Stimulated activated memory B cell treated with anti-CD40 and anti-IgM and Interleukin-4, amounts not matched to agents 10 μg/mL and 1 μg/mL and 100 μg/mL, for 72 hours (primary cell): Measurements from ENCODE around the gene LBP.
"Not testable (repeated sequence)": the region's sequence is repeated elsewhere in the genome, so short reads cannot be mapped to it uniquely, and the experiment has no call there.

Experiments used
- ATAC-seq: fragments of 150-1000 bp; cut with Tn5 transposase; 2 replicates; pipeline ENCODE4 v1.10.0; 2021
- H3K27ac Mint-ChIP-seq: one replicate; pipeline ENCODE4 v1.8.0; 2022; ENCODE audit warnings: mild to moderate bottlenecking, mixed read lengths
- H3K27me3 Mint-ChIP-seq: one replicate; pipeline ENCODE4 v1.8.0; 2022; ENCODE audit warnings: mixed read lengths
- H3K36me3 Mint-ChIP-seq: one replicate; pipeline ENCODE4 v1.8.0; 2022; ENCODE audit warnings: mixed read lengths
- H3K4me1 Mint-ChIP-seq: one replicate; pipeline ENCODE4 v1.8.0; 2022; ENCODE audit warnings: mixed read lengths
- H3K4me3 Mint-ChIP-seq: one replicate; pipeline ENCODE4 v1.8.0; 2022; ENCODE audit warnings: mild to moderate bottlenecking, moderate library complexity, mixed read lengths
- H3K9me3 Mint-ChIP-seq: one replicate; pipeline ENCODE4 v1.8.0; 2022; ENCODE audit warnings: mixed read lengths

The LBP gene

DNA sequence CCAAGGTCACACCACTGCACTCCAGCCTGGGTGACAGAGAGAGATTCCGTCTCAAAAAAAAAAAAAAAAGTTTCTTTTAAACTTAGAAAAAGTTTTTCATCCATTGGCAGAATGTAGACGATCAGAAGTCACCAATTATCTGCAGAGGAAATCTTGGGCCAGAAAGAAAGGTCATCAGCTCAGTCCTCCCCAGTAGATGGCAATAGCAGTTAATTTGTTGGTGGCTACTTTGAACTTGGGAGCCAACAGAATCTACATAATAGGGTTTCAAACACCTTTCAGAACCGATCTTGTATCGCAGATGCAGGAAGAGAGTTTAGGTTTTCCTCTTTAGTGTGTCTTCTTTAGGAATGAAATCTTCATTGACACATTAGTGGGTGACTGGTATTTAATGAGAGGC, 41.7 kb downstream of the LBP start:
- no peak overlapping the region for H3K4me3 Mint-ChIP-seq
- no peaks in the 10 kb centered on the region for H3K36me3 Mint-ChIP-seq
- no peaks in the 10 kb centered on the region for H3K4me1 Mint-ChIP-seq
- H3K9me3 Mint-ChIP-seq, result peaks cover 4% of the 10 kb centered on the region
- no peak overlapping the region for H3K27ac Mint-ChIP-seq
- H3K27me3 Mint-ChIP-seq, result peaks cover 21% of the 10 kb centered on the region
- no peak for ATAC-seq

GRCh38 chr20:38392356-38392755, 46.1 kb downstream of the LBP start:
- no peaks in the 10 kb centered on the region for H3K36me3 Mint-ChIP-seq
- no peaks in the 10 kb centered on the region for H3K4me1 Mint-ChIP-seq
- H3K27ac Mint-ChIP-seq, result no peak overlapping the region
- H3K27me3 Mint-ChIP-seq, result peaks cover 17% of the 10 kb centered on the region
- ATAC-seq, result no peak
- peaks cover 4% of the 10 kb centered on the region for H3K9me3 Mint-ChIP-seq
- H3K4me3 Mint-ChIP-seq, result no peak overlapping the region

DNA sequence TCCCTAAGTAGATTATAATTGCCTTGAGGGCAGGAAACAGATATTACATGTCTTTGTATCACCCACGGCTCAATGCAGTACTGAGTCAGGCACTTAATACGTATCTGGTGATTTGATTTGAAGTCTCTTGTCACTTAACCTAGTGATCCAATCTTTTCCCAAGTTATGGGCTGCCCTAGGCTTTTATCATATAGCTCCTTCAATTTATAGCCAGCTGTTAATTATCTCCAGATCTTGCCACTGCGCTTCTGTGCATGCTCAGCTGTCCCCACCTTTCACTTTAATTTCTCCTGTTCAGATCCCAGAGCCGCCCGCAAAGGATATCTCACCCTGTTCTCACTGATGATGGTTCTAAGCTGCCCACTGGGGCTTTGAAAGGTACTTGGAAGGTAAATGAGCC, 47.0 kb downstream of the LBP start:
- peaks cover 15% of the 10 kb centered on the region for H3K27me3 Mint-ChIP-seq
- no peak overlapping the region for H3K27ac Mint-ChIP-seq
- H3K4me1 Mint-ChIP-seq, result no peaks in the 10 kb centered on the region

DNA sequence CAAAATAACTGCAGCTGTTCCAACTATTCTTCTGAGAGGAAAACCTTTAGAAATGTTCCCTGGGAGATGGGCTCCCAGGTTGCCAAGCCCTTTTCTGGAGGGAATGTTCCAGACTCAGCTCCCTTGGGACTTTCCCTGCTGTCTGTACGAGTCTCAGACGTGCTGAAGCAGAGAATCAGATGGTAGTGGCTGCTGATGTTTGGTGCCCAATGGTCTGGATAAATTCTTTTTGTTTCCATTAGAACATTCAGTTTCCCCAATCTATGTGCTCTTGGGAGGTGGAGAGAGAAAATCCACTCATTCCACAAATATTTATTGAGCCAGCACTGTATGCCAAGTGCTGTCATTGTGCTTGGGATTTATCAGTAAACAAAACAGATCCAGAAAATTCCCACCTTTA, 48.9 kb downstream of the LBP start:
- peaks cover 2% of the 10 kb centered on the region for H3K9me3 Mint-ChIP-seq
- ATAC-seq, result no peak
- no peak overlapping the region for H3K27ac Mint-ChIP-seq
- H3K4me3 Mint-ChIP-seq, result no peak overlapping the region
- no peaks in the 10 kb centered on the region for H3K4me1 Mint-ChIP-seq
- peaks cover 9% of the 10 kb centered on the region for H3K27me3 Mint-ChIP-seq
- H3K36me3 Mint-ChIP-seq, result no peaks in the 10 kb centered on the region

More for the DNA sequence above, 47.0 kb downstream of the LBP start:
- Mint-ChIP-seq H3K9me3 (peaks cover 4% of the 10 kb centered on the region), H3K4me3 (no peak overlapping the region), H3K36me3 (no peaks in the 10 kb centered on the region)
- ATAC-seq, result no peak

- not testable (repeated sequence) for H3K4me3 Mint-ChIP-seq, H3K4me1 Mint-ChIP-seq, H3K36me3 Mint-ChIP-seq, H3K9me3 Mint-ChIP-seq, ATAC-seq, H3K27ac Mint-ChIP-seq
- H3K27me3 Mint-ChIP-seq, result peaks cover 15% of the 10 kb centered on the region
Measured at GRCh38 chr20:38395751-38396395, 49.6 kb downstream of the LBP start.

DNA sequence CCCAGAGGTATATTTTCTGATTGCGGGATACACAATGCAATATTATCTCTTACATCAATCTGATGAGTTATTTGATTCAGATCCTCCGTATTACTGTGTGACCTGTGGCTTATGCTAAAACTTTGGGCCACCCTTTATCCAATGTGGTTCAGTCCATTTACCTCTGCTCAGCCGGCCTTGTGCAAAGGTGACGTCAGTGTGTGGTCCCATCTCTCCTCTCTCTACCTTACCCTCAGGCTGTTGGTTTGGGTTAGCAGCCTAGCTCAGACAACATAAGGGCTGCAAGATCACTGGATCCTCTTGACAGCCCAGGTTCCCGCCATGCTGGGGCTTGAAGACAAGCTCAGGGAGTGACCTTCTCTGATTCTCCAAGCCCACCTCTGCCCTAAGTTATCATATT, 55.8 kb downstream of the LBP start:
- Mint-ChIP-seq H3K9me3 (peaks cover 3% of the 10 kb centered on the region), H3K27ac (no peak overlapping the region), H3K4me3 (no peak overlapping the region), H3K4me1 (no peaks in the 10 kb centered on the region), H3K36me3 (peaks cover 22% of the 10 kb centered on the region), H3K27me3 (peaks cover 12% of the 10 kb centered on the region)
- no peak for ATAC-seq

DNA sequence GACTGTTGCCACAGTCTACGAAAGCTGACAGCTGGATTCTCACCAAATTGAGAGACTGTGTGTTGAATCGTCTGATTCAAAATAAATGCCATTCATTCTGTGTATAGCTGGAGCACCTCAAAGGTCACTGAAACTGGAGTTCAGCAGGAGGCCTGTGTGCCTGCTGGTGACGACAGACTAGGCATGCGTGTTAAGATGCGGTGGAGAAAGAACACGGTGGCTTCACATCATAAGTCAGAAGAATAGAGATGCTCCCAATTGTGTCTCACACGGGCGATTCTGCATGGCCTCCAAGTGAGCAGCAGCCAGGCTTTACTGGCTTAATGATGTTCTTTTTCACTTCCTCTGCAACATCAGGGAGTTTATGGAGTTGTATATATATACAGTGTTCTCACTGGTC, 56.5 kb downstream of the LBP start:
- peaks cover 25% of the 10 kb centered on the region for H3K36me3 Mint-ChIP-seq
- H3K27ac Mint-ChIP-seq, result no peak overlapping the region
- H3K9me3 Mint-ChIP-seq, result peaks cover 3% of the 10 kb centered on the region
- H3K4me3 Mint-ChIP-seq, result no peak overlapping the region
- ATAC-seq, result no peak
- peaks cover 12% of the 10 kb centered on the region for H3K27me3 Mint-ChIP-seq
- no peaks in the 10 kb centered on the region for H3K4me1 Mint-ChIP-seq

- Mint-ChIP-seq H3K4me1 (no peaks in the 10 kb centered on the region), H3K4me3 (no peak overlapping the region), H3K9me3 (peaks cover 3% of the 10 kb centered on the region), H3K27me3 (peaks cover 12% of the 10 kb centered on the region), H3K36me3 (peaks cover 25% of the 10 kb centered on the region), H3K27ac (no peak overlapping the region)
- no peak for ATAC-seq
Measured at GRCh38 chr20:38404016-38404415, 57.7 kb downstream of the LBP start.

GRCh38 chr20:38405132-38405531, 58.9 kb downstream of the LBP start:
- H3K27ac Mint-ChIP-seq, result no peak overlapping the region
- peaks cover 25% of the 10 kb centered on the region for H3K36me3 Mint-ChIP-seq
- no peak overlapping the region for H3K4me3 Mint-ChIP-seq
- H3K27me3 Mint-ChIP-seq, result peaks cover 12% of the 10 kb centered on the region
- no peaks in the 10 kb centered on the region for H3K4me1 Mint-ChIP-seq
- peaks cover 3% of the 10 kb centered on the region for H3K9me3 Mint-ChIP-seq
- ATAC-seq, result no peak

DNA sequence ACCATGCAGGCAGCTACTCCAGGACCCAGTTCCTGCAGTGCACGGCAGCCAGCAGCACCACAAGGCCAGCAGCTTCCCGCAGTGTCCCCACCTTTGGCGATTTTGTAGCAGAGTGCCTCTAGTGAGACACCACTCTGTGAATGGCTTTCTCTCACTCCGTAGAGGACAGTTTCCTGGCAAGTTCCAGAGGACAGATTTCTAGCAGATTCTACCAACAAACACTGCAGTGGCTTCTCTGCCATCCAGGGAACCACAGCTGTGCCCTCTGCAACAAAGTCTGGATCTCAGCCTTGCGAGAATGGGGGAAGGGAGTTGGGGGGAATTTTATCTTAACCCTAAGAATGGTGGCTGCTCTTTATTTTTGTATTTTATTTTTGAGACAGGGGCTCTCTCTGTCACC, 60.2 kb downstream of the LBP start:
- ATAC-seq, result no peak
- H3K4me3 Mint-ChIP-seq, result no peak overlapping the region
- H3K36me3 Mint-ChIP-seq, result peaks cover 36% of the 10 kb centered on the region
- H3K27me3 Mint-ChIP-seq, result no peaks in the 10 kb centered on the region
- H3K27ac Mint-ChIP-seq, result no peak overlapping the region
- no peaks in the 10 kb centered on the region for H3K4me1 Mint-ChIP-seq
- peaks cover 3% of the 10 kb centered on the region for H3K9me3 Mint-ChIP-seq

- H3K27me3 Mint-ChIP-seq, result no peaks in the 10 kb centered on the region
- no peak for ATAC-seq
- no peak overlapping the region for H3K27ac Mint-ChIP-seq
- H3K4me3 Mint-ChIP-seq, result no peak overlapping the region
- H3K9me3 Mint-ChIP-seq, result peaks cover 3% of the 10 kb centered on the region
- H3K36me3 Mint-ChIP-seq, result peaks cover 42% of the 10 kb centered on the region
- no peaks in the 10 kb centered on the region for H3K4me1 Mint-ChIP-seq
Measured at GRCh38 chr20:38407321-38407720, 61.0 kb downstream of the LBP start.

GRCh38 chr20:38407822-38408221, 61.5 kb downstream of the LBP start:
- not testable (repeated sequence) for H3K4me1 Mint-ChIP-seq, H3K27ac Mint-ChIP-seq, ATAC-seq, H3K4me3 Mint-ChIP-seq, H3K27me3 Mint-ChIP-seq, H3K9me3 Mint-ChIP-seq
- H3K36me3 Mint-ChIP-seq, result peaks cover 47% of the 10 kb centered on the region

DNA sequence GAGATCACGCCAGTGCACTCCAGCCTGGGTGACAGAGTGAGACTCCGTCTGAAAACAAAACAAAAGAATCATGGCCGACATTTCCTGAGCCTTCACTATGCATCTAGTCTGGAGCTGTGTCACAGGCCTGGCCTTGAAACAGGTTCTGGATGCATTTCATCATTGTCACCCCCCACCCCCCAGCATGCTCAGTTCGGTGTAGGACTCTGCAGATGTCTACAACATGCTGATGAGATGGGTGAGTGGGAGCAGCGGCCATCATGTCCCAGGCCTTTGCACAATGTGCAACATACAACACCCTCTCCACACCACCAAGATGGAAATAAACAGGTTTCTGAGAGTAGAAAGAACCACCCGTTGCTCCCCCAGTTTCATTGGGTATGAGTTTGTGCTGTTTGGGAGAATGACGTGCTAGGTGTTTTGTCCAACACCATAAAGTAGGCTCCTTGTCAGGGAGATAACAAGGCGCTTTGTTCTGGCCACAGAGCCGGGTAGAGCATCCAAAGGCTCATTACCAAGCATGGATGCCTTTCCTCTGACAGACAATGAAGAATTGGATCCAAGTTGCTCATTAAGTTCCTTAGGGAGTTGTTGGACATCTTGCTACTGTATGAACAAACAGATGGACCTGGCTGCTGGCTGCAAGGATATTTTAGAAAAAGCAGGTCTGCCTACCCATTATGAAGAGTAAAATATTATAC, 66.7 kb downstream of the LBP start:
- Mint-ChIP-seq H3K9me3 (no peaks in the 10 kb centered on the region), H3K36me3 (peaks cover 58% of the 10 kb centered on the region), H3K4me3 (no peak overlapping the region), H3K27me3 (no peaks in the 10 kb centered on the region), H3K4me1 (no peaks in the 10 kb centered on the region), H3K27ac (no peak overlapping the region)
- no peak for ATAC-seq

GRCh38 chr20:38414769-38415450, 68.6 kb downstream of the LBP start:
- no peaks in the 10 kb centered on the region for H3K4me1 Mint-ChIP-seq
- ATAC-seq, result no peak
- no peak overlapping the region for H3K27ac Mint-ChIP-seq
- H3K4me3 Mint-ChIP-seq, result no peak overlapping the region
- no peaks in the 10 kb centered on the region for H3K27me3 Mint-ChIP-seq
- peaks cover 76% of the 10 kb centered on the region for H3K36me3 Mint-ChIP-seq
- H3K9me3 Mint-ChIP-seq, result no peaks in the 10 kb centered on the region

GRCh38 chr20:38418509-38419204, 72.4 kb downstream of the LBP start:
- Mint-ChIP-seq H3K9me3 (no peaks in the 10 kb centered on the region), H3K27ac (no peak overlapping the region), H3K4me1 (peaks cover 15% of the 10 kb centered on the region), H3K36me3 (peaks cover 80% of the 10 kb centered on the region), H3K4me3 (no peak overlapping the region), H3K27me3 (no peaks in the 10 kb centered on the region)
- ATAC-seq, result no peak
